Peyer's patch (tissue), 4 donors: ENCODE measurements around the gene LRRC4B.

ENCODE experiments used
- CTCF ChIP-seq, 6 experiments: fragments of 450-650 bp in 4 of 6; fragments of 200-600 bp in 2 of 6; sonication (generic) in 1 of 6; IDR thresholded peaks; one replicate each; pipeline ENCODE4 v1.5.1; 2017 to 2019; ENCODE audit warnings: antibody characterized with exemption in 6 of 6, mild to moderate bottlenecking in 3 of 6, moderate library complexity in 1 of 6
- POLR2A ChIP-seq, 2 donors: fragments of 450-650 bp; IDR thresholded peaks; one replicate each; pipeline ENCODE4 v1.5.1; 2017; ENCODE audit warnings: antibody characterized with exemption in 2 of 2, mild to moderate bottlenecking in 2 of 2, moderate library complexity in 2 of 2

GRCh38 chr19:50489461-50490011 lies 78.7 kb downstream of the LRRC4B start:
- TF ChIP-seq CTCF (IDR thresholded peaks at IDR 0.05) (no peak), POLR2A (IDR thresholded peaks at IDR 0.05) (no peak)
